ENCODE results near the gene TBC1D4. TPM values are rescaled to one million over a fixed set of nuclear protein-coding genes. Genes with fewer than 3 reads are reported as not detected.

TBC1D4 gene
- total and polyA plus RNA-seq, 12 donors, result 41.6 to 324 (median 191) TPM

- WGBS, 4 donors, result 53 to 60% (median 58%) methylated on average over 5 of the region's 5 CpGs
- H3K9me3 ChIP-seq (replicated peaks in 1 of 3), result no peaks in the 10 kb centered on the region
- no peaks in the 10 kb centered on the region for H3K36me3 ChIP-seq (replicated peaks in 1 of 2)
- peaks cover 12 to 41% of the 10 kb centered on the region in 2 donors for H3K4me1 ChIP-seq (replicated peaks in 1 of 2)
- DNase-seq, result no peak
- H3K27me3 ChIP-seq, result no peaks in the 10 kb centered on the region
- no peak overlapping the region for H3K27ac ChIP-seq
- no peak for TF ChIP-seq POLR2A (IDR thresholded peaks at IDR 0.05)
- TF ChIP-seq, protein P1, sequence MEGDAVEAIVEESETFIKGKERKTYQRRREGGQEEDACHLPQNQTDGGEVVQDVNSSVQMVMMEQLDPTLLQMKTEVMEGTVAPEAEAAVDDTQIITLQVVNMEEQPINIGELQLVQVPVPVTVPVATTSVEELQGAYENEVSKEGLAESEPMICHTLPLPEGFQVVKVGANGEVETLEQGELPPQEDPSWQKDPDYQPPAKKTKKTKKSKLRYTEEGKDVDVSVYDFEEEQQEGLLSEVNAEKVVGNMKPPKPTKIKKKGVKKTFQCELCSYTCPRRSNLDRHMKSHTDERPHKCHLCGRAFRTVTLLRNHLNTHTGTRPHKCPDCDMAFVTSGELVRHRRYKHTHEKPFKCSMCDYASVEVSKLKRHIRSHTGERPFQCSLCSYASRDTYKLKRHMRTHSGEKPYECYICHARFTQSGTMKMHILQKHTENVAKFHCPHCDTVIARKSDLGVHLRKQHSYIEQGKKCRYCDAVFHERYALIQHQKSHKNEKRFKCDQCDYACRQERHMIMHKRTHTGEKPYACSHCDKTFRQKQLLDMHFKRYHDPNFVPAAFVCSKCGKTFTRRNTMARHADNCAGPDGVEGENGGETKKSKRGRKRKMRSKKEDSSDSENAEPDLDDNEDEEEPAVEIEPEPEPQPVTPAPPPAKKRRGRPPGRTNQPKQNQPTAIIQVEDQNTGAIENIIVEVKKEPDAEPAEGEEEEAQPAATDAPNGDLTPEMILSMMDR (IDR thresholded peaks at IDR 0.05), result no peak
- intact Hi-C loops (cut with DNase I), result no loop called here
- H3K4me3 ChIP-seq, result no peak overlapping the region
Measured at GRCh38 chr13:75393839-75394520, 88.0 kb downstream of the TBC1D4 start.

DNA sequence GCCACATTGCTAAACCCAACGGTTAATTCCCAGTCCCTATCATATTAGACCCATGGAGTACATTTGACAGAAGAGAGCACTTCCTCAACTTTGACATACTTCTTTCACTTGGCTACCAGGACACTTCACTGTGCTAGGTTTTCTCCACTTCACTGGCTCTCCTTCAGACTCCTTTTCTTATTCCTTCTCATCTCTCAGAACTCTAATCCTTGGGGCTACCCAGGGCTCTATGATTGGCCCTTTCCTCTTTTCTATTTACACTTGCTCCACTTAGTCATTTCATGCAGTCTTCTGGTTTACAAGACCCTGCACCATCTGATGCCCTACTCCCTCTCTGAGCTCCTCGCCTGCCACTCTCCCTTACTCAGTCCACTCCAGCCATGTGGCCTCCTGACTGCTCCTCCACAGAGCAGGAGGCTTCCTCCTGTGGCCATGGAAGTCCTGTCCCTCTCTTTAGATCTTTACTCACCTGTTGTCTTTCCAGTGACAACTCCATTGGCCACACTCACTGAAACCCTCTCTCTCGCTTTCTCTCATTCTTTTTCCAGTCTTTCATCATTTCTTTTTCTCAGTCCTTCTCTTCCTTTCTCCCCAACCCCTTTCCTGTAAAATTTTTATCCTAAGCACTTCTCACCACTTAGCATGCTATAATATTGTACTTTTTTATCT is 90.4 kb downstream of the TBC1D4 start:
- H3K27ac ChIP-seq, result peak overlapping the region in 1 of 5 donors; percentile 44
- no peaks in the 10 kb centered on the region for H3K9me3 ChIP-seq (replicated peaks in 1 of 3)
- peaks cover 12 to 47% of the 10 kb centered on the region in 2 donors for H3K4me1 ChIP-seq (replicated peaks in 1 of 2)
- 86 to 98% (median 90%) methylated on average over 3 of the region's 3 CpGs for WGBS, 4 donors
- intact Hi-C loops (cut with DNase I), result no loop called here
- TF ChIP-seq, protein P1 (IDR thresholded peaks at IDR 0.05), result no peak
- no peak for TF ChIP-seq POLR2A (IDR thresholded peaks at IDR 0.05)
- no peak for DNase-seq
- H3K36me3 ChIP-seq (replicated peaks in 1 of 2), result no peaks in the 10 kb centered on the region
- no peaks in the 10 kb centered on the region for H3K27me3 ChIP-seq
- H3K4me3 ChIP-seq, result no peak overlapping the region

- peaks cover 13 to 57% of the 10 kb centered on the region in 2 donors for H3K4me1 ChIP-seq (replicated peaks in 1 of 2)
- no peaks in the 10 kb centered on the region for H3K27me3 ChIP-seq
- no peak for TF ChIP-seq POLR2A (IDR thresholded peaks at IDR 0.05)
- TF ChIP-seq, protein P1 (IDR thresholded peaks at IDR 0.05), result no peak
- H3K4me3 ChIP-seq, result no peak overlapping the region
- no peaks in the 10 kb centered on the region for H3K9me3 ChIP-seq (replicated peaks in 1 of 3)
- 81 to 92% (median 89%) methylated on average over 5 of the region's 5 CpGs for WGBS, 4 donors
- no peak overlapping the region for H3K27ac ChIP-seq
- H3K36me3 ChIP-seq (replicated peaks in 1 of 2), result no peaks in the 10 kb centered on the region
- intact Hi-C loops (cut with DNase I), result no loop called here
- no peak for DNase-seq
Measured at GRCh38 chr13:75390229-75390628, 91.7 kb downstream of the TBC1D4 start.

DNA sequence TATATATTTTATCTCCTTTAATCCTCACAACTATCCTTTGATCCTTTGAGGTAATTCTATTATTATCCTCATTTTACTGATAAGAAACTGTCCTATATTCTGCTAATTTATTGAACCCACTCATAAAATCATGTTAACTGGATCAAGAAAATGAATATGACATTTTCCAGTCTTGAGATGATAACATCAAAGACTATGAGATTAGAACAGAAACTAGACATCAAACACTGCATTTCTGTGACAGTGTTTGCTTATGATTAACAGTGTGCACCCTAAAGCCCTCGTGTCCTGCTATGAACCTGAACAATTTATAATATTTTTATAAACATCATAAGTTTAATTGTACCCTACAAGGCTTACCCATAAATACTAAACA is 96.3 kb downstream of the TBC1D4 start:
- TF ChIP-seq, protein P1 (IDR thresholded peaks at IDR 0.05), result no peak
- no peak for TF ChIP-seq POLR2A (IDR thresholded peaks at IDR 0.05)
- Histone ChIP-seq H3K4me1 (replicated peaks in 1 of 2) (peaks cover 20 to 69% of the 10 kb centered on the region in 2 donors), H3K27ac (peak overlapping the region in 4 of 5 donors; percentile 62 to 88 (median 76)), H3K9me3 (replicated peaks in 1 of 3) (no peaks in the 10 kb centered on the region), H3K36me3 (replicated peaks in 1 of 2) (no peaks in the 10 kb centered on the region), H3K27me3 (no peaks in the 10 kb centered on the region), H3K4me3 (no peak overlapping the region)
- no peak for DNase-seq
- 34 to 53% (median 41%) methylated on average over 1 of the region's 1 CpG for WGBS, 4 donors
- intact Hi-C loops (cut with DNase I), result no loop called here
